ENCODE measurements around the gene IMPACT.

Gene IMPACT
- total RNA-seq, result 17.9 to 26.7 (median 20.7) reads per million in 3 experiments

DNA sequence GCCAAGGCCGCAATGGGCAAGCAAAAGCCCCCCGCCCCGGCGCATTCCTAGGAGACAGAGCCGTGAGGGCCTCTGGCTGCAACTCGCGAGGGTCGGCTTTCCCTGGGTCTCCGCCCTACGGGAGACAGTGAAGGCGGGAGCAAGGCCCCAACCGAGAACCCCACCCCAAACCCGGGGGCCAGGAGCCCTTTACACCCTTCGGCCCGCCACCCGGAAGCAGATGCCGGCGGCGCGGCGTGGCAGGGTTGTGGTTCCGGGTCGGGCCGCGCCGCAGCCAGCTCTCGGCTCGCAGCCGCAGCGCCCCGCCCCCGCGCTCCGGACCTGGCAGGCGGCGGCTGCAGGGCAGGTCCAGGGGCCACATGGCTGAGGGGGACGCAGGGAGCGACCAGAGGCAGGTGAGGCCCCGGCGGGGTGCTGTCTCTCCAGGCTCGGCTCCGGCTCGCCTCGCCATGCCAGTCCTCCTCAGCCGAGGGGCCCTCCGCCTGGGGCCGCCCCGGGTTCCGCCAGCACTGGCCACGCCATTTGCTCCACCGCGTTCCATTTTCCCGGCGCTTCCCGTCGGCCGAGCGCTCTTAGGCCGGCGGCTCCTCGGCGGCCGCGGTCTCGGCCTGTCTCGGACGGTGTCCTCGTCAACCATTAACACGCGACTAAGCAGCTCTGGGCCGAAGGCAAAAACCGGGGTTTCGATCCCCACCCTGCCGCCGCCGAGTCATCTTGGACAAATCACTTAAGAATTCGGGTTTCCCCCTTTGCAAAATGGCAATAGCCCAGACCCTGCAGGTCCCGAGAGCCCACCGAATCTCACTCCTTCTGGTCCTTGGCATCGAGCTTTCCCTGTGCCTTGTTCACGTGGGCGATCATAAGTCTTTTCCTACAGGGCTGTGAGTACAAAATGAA, at the start of gene IMPACT:
TSS of gene IMPACT (plus strand) at position 273 of the 897 bp plus-strand sequence. CDS start at position 360, 87 bp downstream.
- DNase-seq, result peak; percentile 67

- DNase-seq, result no peak
These were observed 47.9 kb upstream of the IMPACT start for GRCh38 chr18:24378598-24378997.

DNA sequence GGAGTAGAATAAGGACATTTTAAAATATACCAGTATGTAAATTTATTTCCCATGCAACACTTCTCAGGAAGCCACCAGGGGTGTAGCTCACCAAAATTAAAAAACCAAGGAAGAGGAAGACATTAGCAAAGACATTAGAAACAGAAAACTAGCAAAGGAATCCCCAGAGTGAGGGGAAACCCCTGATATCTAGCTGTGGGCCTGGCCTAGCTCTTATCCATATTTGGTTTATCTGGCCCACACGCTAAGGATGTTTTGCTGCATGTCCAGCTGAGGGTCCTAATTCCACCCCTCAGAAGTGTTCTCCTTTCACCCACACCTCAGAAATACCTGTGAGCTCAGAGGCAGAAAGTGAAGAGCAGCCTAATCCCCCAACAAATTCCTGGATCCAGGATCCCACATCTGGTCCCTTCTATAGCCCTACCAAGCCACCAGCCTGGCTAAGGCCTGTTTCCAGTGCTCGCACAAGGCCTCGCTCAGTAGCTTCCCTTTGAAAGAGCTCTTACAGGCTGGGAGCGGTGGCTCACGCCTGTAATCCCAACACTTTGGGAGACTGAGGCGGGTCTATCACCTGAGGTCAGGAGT, 46.2 kb upstream of the IMPACT start:
- DNase-seq, result no peak

- no peak for DNase-seq
These were observed 45.3 kb upstream of the IMPACT start for GRCh38 chr18:24381126-24381525.

GRCh38 chr18:24386681-24387080, 39.8 kb upstream of the IMPACT start:
- DNase-seq, result no peak

DNA sequence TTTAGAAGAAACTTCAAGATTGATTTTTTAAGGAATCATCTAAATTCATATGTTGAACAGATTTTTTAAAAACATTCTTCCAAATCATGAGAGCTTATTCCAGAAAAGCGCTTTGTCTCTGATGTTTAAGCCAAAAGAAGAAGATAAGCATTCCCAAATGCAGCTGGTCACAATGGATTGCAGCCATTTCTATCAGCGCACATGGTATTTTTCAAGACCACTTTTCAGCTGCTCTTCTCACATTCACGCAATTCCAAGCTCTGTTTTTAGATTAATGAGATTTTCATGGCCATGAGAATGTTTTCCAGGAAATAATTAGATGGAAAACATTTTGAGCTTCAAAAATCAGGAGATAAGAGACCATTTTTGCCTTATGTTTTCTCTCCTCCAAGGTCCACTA, 37.5 kb upstream of the IMPACT start:
- DNase-seq, result no peak

DNA sequence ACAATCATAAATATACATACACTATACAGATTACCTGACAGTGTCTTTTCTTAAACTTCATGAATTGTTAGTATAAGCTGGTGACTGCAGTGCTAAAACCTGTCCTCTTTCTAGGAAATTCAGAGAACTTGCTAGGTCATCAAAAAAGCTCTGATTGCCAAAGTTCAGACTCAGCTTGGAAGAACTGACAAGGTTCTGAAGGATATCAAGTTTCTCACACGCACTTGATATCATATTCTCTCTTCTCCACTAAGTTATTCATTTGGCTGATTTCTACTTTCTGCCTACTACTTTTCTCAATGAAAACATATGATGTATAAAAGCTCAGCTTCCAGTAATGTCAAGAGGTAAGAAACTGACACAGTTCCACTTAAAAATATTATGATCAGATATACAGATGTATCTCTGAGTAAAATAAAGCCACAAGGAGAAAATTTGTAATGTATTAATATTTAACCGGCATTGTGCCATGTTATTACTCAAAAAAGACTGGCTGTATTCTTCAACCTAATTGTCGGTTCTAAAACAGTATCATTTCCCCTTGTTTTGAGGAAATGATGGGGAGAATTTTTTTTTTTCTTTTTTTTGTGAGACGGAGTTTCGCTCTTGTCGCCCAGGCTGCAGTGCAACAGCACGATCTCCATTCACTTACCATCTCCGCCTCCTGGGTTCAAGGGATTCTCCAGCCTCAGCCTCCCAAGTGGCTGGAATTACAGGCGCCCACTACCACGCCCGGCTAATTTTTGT, 31.2 kb upstream of the IMPACT start:
- DNase-seq, result no peak

DNA sequence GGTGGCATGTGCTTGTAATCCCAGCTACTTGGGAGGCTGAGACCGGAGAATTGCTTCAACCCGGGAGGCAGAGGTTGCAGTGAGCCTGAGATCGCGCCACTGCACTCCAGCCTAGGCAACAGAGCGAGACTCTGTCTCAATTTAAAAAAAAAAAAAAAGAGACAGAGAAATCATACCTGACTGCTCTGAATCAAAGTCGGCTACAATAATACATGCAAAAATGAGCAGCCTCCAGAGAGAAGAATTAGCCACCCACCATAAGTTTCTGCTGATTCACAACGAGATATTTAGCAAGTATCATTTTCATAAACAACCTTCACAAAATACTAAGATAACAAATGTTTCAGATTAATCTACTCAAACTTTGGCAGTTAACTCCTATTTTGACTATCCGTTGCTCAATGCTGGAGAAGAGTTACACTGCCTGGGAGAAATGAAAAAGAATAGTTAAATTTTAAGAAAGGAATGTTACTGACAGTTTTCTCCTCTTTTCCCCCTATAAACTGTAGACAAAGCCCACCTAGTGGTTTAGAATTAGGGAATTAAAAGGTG, 30.3 kb upstream of the IMPACT start:
- DNase-seq, result no peak

DNA sequence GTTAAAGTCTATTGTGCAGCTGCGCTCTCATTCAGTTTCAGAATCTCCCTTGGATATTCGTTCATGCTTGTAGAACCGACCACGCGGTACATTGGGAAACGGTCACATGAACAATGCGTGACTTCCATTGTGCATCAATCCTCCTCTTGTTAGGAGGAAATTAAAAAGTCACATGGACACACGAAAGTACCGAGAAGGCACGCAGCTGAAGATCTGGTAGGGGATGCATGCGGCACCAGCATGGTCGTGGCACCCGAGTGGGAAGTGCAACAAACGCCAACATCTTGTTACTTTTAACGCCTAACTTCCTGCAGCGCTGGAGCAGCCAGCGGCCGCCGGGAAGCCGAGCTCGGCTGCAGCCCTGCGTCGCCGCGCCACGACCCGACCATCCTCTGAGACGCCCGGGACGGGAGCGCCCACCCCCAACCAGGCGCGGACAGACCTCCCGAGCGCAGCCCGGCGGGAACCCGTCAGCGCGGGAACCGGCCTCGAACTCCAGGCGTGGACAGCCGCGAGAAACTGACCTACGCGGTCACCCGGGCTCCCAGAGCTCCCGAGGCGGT, 29.3 kb upstream of the IMPACT start:
- peak; percentile 15 for DNase-seq

DNA sequence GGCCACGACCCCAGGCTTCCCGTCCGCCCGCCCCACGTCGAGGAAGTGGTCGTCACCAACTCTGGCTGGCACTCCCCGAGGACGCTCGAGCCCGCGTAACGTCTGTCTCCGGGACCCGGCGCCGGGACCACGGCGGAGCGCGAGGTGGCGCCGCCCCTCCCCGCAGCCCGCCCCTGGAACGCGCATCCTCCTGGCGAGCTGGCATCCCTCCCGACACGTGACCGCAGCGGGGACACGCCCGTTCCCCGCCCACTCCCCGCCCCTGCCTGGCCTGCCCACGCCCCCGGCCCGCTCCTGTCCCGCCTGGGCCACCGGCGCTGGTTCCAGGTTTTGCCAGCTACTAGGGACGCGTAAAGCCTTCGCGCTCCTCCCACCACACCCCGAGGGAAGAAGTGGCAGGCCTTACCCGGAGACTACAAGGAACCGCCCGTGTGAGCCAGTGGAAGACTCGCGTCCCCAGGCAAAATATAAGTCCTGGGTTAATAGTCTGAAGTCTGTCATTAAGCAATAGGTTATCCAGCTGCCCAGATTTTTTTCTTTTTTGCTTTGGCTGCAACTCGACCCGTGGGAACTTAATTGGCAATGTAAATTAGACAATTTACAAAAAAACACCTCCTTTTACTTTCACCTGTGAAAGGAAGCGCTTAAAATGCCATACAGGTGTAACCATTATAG, 28.6 kb upstream of the IMPACT start, which contains the start of gene OSBPL1A:
TSS of gene OSBPL1A (minus strand) at position 131 of the 675 bp plus-strand sequence. CDS start 20,291 bp downstream, outside the sequence.
- DNase-seq, result peak; percentile 59

DNA sequence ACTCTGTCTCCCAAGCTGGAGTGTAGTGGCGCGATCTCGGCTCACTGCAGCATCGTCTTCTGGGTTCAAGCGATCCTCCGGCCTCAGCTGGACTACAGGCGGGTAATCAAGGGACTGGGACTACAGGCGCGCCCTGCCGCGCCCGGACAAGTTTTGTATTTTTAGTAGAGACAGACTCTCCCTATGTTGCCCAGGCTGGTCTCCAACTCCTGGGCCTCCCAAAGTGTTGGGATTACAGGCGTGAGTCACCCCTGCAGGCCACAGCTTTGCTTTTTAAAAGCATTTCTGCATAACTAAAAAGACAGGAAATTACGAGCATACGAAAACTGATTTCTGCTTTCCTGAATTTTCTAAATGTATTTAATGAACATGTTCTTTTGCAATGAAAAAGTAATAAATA, 27.9 kb upstream of the IMPACT start:
- DNase-seq, result no peak

DNA sequence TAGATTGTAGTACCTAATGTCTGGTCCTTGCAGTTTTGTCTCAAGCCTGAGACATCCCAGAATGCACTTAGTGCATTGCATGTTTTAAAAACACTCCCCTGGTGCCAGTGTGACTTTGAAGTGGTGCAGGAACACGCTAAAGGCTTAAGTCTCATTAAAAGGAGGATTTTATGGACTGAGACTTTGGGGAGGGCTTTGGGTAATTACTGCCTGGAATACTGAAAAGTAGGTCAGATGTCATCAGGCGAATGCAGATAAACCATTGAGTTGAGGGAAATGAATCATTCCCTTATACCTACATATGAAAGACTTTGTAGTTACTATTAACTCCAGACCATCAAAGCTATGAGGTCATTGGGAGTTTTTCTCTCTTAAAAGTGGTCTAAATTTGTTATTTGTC, 25.9 kb upstream of the IMPACT start:
- DNase-seq, result no peak

- DNase-seq, result no peak
These were observed 24.2 kb upstream of the IMPACT start for GRCh38 chr18:24402209-24402785.

DNA sequence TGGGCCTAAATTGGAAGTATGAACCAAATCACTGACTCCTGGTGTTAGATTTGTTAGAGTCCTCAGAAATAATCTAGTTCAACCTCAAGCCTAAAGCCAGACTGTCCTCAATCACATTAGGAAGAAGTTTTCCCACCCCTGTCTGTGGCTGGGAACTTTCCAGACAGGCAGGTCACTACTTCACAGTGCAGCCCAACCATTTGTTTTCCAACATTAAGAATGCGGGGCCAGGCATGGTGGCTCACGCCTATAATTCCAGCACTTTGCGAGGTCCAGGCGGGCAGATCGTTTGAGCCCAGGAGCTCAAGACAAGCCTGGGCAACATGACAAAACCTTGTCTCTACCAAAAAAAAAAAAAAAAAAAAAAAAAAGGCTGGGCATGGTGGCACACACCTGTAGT, 23.4 kb upstream of the IMPACT start:
- DNase-seq, result no peak

DNA sequence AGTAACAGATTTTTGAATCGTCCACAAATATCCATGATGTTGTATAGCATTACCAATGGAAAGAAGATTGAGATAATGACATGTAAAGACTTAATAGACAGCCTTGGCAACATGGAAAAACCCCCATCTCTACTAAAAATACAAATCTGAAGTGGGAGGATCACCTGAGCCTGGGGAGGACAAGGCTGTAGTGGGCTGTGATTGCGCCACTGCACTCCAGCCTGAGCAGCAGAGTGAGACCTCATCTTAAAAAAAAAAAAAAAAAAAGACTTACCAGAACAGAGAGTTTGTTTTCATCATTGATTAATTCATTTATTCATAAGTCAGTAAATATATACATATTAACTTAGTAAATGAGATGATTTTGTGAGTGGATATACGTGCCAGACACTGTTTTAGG, 21.9 kb upstream of the IMPACT start:
- no peak for DNase-seq

- DNase-seq, result no peak
These were observed 18.0 kb upstream of the IMPACT start for GRCh38 chr18:24408496-24408895.

DNA sequence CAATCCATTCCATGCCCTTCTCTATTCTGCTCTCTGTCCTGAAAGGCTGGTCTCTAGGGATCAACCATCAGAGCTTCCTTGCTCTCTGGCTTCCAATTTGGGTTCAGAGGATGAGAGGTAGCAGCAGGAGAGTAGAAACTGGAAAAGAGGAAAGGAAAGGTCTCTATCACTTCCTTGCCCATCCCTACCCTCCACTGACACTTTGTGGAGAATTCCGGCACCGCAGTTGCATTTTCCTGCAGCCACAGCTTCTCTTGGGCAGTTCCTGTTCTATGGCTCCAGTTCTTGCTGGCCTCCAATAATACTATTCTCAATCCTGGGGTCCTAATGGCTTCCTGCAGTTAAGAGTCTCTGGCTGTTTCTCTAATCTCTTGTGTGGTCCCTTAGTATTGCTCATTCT, 13.3 kb upstream of the IMPACT start:
- no peak for DNase-seq

GRCh38 chr18:24414349-24415003, 12.0 kb upstream of the IMPACT start:
- no peak for DNase-seq

DNA sequence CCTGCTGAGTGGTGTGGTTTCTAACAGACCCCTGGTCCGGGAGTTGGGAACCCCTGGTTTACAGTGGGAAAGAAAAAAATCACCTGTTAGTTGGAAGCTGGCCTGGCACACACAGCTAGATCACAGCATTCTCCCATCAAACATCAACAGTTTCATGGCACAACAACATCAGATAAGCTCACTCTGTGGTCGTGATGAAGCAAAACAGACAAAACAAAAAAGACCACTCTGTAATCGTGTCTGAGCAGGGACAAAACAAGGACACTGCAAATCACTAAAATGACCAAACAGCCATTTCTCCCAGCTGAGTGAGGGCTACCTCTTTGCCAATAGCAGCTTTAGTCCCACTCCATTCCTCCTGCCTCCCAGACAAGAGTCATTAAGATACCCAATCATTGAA, 9.0 kb upstream of the IMPACT start:
- no peak for DNase-seq

- no peak for DNase-seq
These were observed 5.9 kb upstream of the IMPACT start for GRCh38 chr18:24420551-24420950.

GRCh38 chr18:24421831-24422230, 4.6 kb upstream of the IMPACT start:
- DNase-seq, result no peak
